Progenitor cell of endocrine pancreas (in vitro differentiated cells): ENCODE data around the gene LSM7. TPM values are rescaled to one million over a fixed set of nuclear protein-coding genes. Genes with fewer than 3 reads are reported as not detected.

Experiments
- DNase-seq: peaks from one replicate; pipeline ENCODE4 v3.0.0; 2021; ENCODE audit warnings: low spot score; ENCODE audit not compliant: unreplicated experiment
- H3K27ac Mint-ChIP-seq: 2 replicates; pipeline ENCODE4 v1.8.0; 2021; ENCODE audit warnings: mild to moderate bottlenecking, moderate library complexity, mixed read lengths
- H3K27me3 Mint-ChIP-seq: 2 replicates; pipeline ENCODE4 v1.8.0; 2021; ENCODE audit warnings: mixed read lengths
- H3K36me3 Mint-ChIP-seq: 2 replicates; pipeline ENCODE4 v1.8.0; 2022; ENCODE audit warnings: mixed read lengths; ENCODE audit not compliant: insufficient read depth
- H3K4me1 Mint-ChIP-seq: 2 replicates; pipeline ENCODE4 v1.8.0; 2021; ENCODE audit warnings: low read depth, mixed read lengths
- H3K4me3 Mint-ChIP-seq: 2 replicates; pipeline ENCODE4 v1.8.0; 2021; ENCODE audit warnings: low read depth, mild to moderate bottlenecking, moderate library complexity, mixed read lengths
- H3K9me3 Mint-ChIP-seq: 2 replicates; pipeline ENCODE4 v1.8.0; 2021; ENCODE audit warnings: low read depth, mixed read lengths
- CTCF ChIP-seq: fragments of 200-600 bp; sonication (generic); IDR thresholded peaks from one replicate; pipeline ENCODE4 v1.5.0; 2021; ENCODE audit warnings: antibody characterized with exemption, mild to moderate bottlenecking; ENCODE audit not compliant: unreplicated experiment
- long read RNA-seq: library from polyadenylated mRNA; unstranded; transcript quantifications from one replicate; pipeline ENCODE4 v2.0.0, GENCODE V29; 2020
- total RNA-seq: library from RNA; stranded (reverse); gene quantifications from 2 replicates; pipeline ENCODE4 v1.2.1, GENCODE V29; 2021

The LSM7 gene
- total RNA-seq, result 126 and 139 TPM in 2 replicates
- long read RNA-seq, transcript LSM7-201 (4 exons, 529 nt), result major isoform, 15 of 24 reads
- long read RNA-seq, partial matches to known transcripts, result 2 of 24 reads
- long read RNA-seq, other reads (novel, unspliced or antisense), result 0 of 24 reads

DNA sequence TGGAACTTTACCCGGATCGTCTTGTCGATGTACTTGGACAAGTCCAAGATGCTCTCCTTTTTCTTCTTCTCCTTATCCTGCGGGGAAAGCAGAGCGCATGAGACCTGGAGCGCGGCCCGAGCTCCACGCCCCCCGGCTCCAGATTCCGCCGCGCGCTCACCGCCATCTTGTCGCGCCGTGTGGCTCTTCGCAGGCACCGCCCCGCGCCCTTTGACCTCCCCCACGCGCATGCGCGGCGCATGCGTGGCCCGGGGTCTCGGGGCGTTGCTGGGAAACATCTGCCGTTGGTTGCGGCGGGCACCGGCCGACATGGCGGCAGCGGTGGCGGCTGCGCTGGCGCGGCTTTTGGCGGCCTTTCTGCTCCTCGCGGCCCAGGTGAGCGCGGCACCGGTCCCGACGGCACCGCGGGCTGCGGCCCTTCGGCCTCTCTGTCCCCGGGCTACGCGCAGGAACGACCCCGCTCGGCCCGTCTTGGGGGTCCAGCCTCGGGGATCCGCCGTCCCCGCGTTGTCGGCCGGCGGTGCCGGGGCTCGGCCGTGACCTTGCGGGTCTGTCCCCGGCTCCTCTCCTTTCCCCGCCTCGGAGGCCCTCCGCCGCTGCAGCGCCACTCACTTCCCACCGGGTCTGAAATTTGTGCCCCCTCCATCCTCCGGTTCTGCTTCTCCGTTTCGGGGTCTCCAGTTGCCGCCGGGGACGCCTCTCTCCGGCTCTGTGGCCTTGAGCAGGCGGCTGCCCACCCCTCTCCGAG lies at the start of gene LSM7, which contains the start of gene SPPL2B:
Gene LSM7 (minus strand): TSS at position 186 of the 748 bp plus-strand sequence. CDS start 20 bp downstream, at position 166.
Gene SPPL2B (plus strand): TSS at position 284 of the 748 bp plus-strand sequence. CDS start 26 bp downstream, at position 310.
- peaks cover 28% of the 10 kb centered on the region for H3K4me1 Mint-ChIP-seq
- H3K36me3 Mint-ChIP-seq, result no peaks in the 10 kb centered on the region
- no peaks in the 10 kb centered on the region for H3K9me3 Mint-ChIP-seq
- TF ChIP-seq CTCF, result no peak
- H3K4me3 Mint-ChIP-seq, result peak within 1 kb of the TSS; percentile 100
- peak; percentile 84 for DNase-seq
- no peaks in the 10 kb centered on the region for H3K27me3 Mint-ChIP-seq
- H3K27ac Mint-ChIP-seq, result peak within 1 kb of the TSS; percentile 98

- Mint-ChIP-seq H3K4me3 (no peak overlapping the region), H3K36me3 (no peaks in the 10 kb centered on the region), H3K27me3 (peaks cover 18% of the 10 kb centered on the region), H3K9me3 (no peaks in the 10 kb centered on the region), H3K27ac (no peak overlapping the region), H3K4me1 (no peaks in the 10 kb centered on the region)
- no peak for DNase-seq
- no peak for TF ChIP-seq CTCF
Observed at GRCh38 chr19:2376784-2377519, 48.6 kb upstream of the LSM7 start.

GRCh38 chr19:2375353-2376121 lies 47.2 kb upstream of the LSM7 start:
- no peak for TF ChIP-seq CTCF
- Mint-ChIP-seq H3K36me3 (no peaks in the 10 kb centered on the region), H3K27ac (no peak overlapping the region), H3K4me3 (no peak overlapping the region), H3K27me3 (peaks cover 20% of the 10 kb centered on the region), H3K4me1 (no peaks in the 10 kb centered on the region), H3K9me3 (no peaks in the 10 kb centered on the region)
- no peak for DNase-seq

- no peak overlapping the region for H3K4me3 Mint-ChIP-seq
- H3K4me1 Mint-ChIP-seq, result no peaks in the 10 kb centered on the region
- H3K36me3 Mint-ChIP-seq, result no peaks in the 10 kb centered on the region
- H3K9me3 Mint-ChIP-seq, result no peaks in the 10 kb centered on the region
- H3K27me3 Mint-ChIP-seq, result peaks cover 20% of the 10 kb centered on the region
- no peak for TF ChIP-seq CTCF
- DNase-seq, result no peak
- no peak overlapping the region for H3K27ac Mint-ChIP-seq
Observed at GRCh38 chr19:2374808-2375207, 46.4 kb upstream of the LSM7 start.
